B cell (primary cell): ENCODE results near the gene LIMK1.

Experiments
- EZH2 ChIP-seq: IDR thresholded peaks from 2 replicates; pipeline ENCODE4 v1.6.1; 2012; ENCODE audit warnings: borderline replicate concordance, low read depth, mild to moderate bottlenecking, moderate library complexity, low read length; ENCODE audit not compliant: insufficient read depth, poor library complexity, severe bottlenecking
- TF ChIP-seq, protein P1 (sequence below): fragments of 200-600 bp; IDR thresholded peaks from one replicate; pipeline ENCODE4 v1.8.0; 2022; ENCODE audit warnings: antibody characterized with exemption, mild to moderate bottlenecking

- TF ChIP-seq, protein P1, sequence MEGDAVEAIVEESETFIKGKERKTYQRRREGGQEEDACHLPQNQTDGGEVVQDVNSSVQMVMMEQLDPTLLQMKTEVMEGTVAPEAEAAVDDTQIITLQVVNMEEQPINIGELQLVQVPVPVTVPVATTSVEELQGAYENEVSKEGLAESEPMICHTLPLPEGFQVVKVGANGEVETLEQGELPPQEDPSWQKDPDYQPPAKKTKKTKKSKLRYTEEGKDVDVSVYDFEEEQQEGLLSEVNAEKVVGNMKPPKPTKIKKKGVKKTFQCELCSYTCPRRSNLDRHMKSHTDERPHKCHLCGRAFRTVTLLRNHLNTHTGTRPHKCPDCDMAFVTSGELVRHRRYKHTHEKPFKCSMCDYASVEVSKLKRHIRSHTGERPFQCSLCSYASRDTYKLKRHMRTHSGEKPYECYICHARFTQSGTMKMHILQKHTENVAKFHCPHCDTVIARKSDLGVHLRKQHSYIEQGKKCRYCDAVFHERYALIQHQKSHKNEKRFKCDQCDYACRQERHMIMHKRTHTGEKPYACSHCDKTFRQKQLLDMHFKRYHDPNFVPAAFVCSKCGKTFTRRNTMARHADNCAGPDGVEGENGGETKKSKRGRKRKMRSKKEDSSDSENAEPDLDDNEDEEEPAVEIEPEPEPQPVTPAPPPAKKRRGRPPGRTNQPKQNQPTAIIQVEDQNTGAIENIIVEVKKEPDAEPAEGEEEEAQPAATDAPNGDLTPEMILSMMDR: no peak
- no peak for TF ChIP-seq EZH2
Observed at GRCh38 chr7:74051193-74051592, 32.4 kb upstream of the LIMK1 start.
